Ishikawa (cell line): ENCODE data around the gene UBL7.

Experiments
- CEBPB ChIP-seq: IDR thresholded peaks from 2 replicates; pipeline ENCODE4 v1.6.1; 2012
- CREB1 ChIP-seq: IDR thresholded peaks from 2 replicates; pipeline ENCODE4 v1.6.1; 2012; ENCODE audit warnings: low read depth
- EGR1 ChIP-seq: IDR thresholded peaks from 2 replicates; pipeline ENCODE4 v1.6.1; 2012
- EP300 ChIP-seq: IDR thresholded peaks from 2 replicates; pipeline ENCODE4 v1.6.1; 2012; ENCODE audit warnings: borderline replicate concordance
- FOXM1 ChIP-seq: IDR thresholded peaks from 2 replicates; pipeline ENCODE4 v1.6.1; 2012; ENCODE audit warnings: low read depth, borderline replicate concordance
- NFIC ChIP-seq: IDR thresholded peaks from 2 replicates; pipeline ENCODE4 v1.6.1; 2012
- RAD21 ChIP-seq: IDR thresholded peaks from 2 replicates; pipeline ENCODE4 v1.6.1; 2012; ENCODE audit warnings: low read depth
- TAF1 ChIP-seq: IDR thresholded peaks from 2 replicates; pipeline ENCODE4 v1.6.1; 2012; ENCODE audit warnings: low read depth, mild to moderate bottlenecking
- TCF12 ChIP-seq: IDR thresholded peaks from 2 replicates; pipeline ENCODE4 v1.6.1; 2012; ENCODE audit warnings: low read depth
- TEAD4 ChIP-seq: IDR thresholded peaks from 2 replicates; pipeline ENCODE4 v1.6.1; 2012
- YY1 ChIP-seq: IDR thresholded peaks from 2 replicates; pipeline ENCODE4 v1.6.1; 2012; ENCODE audit warnings: low read depth
- ZBTB7A ChIP-seq: IDR thresholded peaks from 2 replicates; pipeline ENCODE4 v1.6.1; 2012; ENCODE audit warnings: low read depth
- TF ChIP-seq, protein P1 (sequence below): IDR thresholded peaks from 2 replicates; pipeline ENCODE4 v1.6.1; 2012
- TF ChIP-seq, protein P2 (sequence below): IDR thresholded peaks from 2 replicates; pipeline ENCODE4 v1.6.1; 2012; ENCODE audit warnings: low read depth, mild to moderate bottlenecking
- TF ChIP-seq, protein P3 (sequence below): IDR thresholded peaks from 2 replicates; pipeline ENCODE4 v1.6.1; 2012

UBL7 gene, protein sequence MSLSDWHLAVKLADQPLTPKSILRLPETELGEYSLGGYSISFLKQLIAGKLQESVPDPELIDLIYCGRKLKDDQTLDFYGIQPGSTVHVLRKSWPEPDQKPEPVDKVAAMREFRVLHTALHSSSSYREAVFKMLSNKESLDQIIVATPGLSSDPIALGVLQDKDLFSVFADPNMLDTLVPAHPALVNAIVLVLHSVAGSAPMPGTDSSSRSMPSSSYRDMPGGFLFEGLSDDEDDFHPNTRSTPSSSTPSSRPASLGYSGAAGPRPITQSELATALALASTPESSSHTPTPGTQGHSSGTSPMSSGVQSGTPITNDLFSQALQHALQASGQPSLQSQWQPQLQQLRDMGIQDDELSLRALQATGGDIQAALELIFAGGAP

DNA sequence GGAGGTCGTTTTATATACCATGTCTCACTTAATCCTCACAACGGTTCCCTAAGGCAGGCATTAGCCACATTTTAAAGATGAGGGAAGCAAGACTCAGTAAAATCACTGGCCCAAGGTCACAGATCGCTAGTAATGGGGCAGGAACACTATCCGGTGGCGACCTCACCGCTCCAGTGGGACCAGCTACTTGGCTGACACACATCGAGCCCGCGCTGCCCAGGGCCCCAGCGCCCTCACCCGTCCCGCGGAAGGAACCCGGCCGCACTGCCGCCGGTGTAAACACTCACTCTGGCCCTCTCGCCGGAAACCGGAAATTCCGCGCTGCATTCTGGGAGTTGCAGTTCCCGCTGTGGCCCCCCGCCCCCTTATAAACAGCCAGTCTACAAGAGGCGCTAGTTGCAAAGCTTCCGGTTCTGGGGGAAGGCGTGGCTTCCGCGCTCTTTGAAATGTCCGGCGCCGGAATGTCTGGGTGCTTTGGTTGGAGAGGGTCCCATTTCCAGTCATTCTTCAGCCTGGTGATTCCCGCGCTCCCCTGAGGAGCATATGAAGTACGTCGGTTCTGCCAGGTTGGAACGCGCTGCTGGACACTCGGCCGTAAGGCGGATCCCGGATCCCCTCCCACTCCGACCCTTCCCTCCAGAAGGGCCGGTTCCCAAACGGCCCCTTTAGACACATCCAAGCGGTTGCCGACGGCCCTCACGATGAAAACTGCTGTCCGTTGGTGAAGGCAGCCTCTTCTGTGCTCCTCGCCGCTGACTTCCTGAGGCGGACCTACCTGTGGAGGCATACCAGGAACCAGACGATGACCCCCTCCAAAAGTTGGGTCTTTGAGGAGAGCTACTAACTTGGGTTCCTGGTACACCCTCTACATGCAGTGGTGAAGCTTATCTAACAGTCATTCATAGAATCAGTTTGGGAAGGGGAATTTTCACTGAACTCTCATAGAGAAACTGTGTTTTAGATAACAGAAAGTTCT, at the start of gene UBL7:
UBL7 (minus strand) TSS at position 290 of the 976 bp plus-strand sequence. CDS start 2,293 bp downstream, outside the sequence.
- TF ChIP-seq, protein P1, sequence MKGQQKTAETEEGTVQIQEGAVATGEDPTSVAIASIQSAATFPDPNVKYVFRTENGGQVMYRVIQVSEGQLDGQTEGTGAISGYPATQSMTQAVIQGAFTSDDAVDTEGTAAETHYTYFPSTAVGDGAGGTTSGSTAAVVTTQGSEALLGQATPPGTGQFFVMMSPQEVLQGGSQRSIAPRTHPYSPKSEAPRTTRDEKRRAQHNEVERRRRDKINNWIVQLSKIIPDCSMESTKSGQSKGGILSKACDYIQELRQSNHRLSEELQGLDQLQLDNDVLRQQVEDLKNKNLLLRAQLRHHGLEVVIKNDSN, result no peak
- TF ChIP-seq CEBPB (no peak), TEAD4 (0 out of 2 replicates have a peak, but pooled peaks have one; percentile 37), FOXM1 (no peak), EP300 (no peak), RAD21 (peak; percentile 33; the same call in 1 of the 2 replicates), NFIC (peak; percentile 38; the same call in 1 of the 2 replicates), TCF12 (peak; percentile 63), ZBTB7A (no peak), CREB1 (0 out of 2 replicates have a peak, but pooled peaks have one; percentile 13), TAF1 (peak; percentile 89), YY1 (peak; percentile 73), EGR1 (no peak)
- TF ChIP-seq, protein P2, sequence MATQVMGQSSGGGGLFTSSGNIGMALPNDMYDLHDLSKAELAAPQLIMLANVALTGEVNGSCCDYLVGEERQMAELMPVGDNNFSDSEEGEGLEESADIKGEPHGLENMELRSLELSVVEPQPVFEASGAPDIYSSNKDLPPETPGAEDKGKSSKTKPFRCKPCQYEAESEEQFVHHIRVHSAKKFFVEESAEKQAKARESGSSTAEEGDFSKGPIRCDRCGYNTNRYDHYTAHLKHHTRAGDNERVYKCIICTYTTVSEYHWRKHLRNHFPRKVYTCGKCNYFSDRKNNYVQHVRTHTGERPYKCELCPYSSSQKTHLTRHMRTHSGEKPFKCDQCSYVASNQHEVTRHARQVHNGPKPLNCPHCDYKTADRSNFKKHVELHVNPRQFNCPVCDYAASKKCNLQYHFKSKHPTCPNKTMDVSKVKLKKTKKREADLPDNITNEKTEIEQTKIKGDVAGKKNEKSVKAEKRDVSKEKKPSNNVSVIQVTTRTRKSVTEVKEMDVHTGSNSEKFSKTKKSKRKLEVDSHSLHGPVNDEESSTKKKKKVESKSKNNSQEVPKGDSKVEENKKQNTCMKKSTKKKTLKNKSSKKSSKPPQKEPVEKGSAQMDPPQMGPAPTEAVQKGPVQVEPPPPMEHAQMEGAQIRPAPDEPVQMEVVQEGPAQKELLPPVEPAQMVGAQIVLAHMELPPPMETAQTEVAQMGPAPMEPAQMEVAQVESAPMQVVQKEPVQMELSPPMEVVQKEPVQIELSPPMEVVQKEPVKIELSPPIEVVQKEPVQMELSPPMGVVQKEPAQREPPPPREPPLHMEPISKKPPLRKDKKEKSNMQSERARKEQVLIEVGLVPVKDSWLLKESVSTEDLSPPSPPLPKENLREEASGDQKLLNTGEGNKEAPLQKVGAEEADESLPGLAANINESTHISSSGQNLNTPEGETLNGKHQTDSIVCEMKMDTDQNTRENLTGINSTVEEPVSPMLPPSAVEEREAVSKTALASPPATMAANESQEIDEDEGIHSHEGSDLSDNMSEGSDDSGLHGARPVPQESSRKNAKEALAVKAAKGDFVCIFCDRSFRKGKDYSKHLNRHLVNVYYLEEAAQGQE, result no peak
- TF ChIP-seq, protein P3, sequence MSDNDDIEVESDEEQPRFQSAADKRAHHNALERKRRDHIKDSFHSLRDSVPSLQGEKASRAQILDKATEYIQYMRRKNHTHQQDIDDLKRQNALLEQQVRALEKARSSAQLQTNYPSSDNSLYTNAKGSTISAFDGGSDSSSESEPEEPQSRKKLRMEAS, result peak; percentile 70; the same call in 1 of the 2 replicates

DNA sequence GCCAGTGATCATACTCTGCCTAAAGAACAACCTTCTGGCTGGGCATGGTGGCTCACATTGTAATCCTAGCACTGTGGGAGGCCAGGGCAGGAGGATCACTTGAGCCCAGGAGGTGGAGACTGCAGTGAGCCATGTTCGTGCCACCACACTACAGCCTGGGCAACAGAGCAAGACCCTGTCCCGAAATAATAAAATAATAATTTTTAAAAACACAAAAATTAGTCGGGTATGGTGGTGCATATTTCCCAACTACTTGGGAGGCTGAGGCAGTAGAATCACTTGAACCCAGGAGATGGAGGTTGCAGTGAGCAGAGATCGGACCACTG, 45.5 kb upstream of the UBL7 start:
- TF ChIP-seq YY1, result no peak
- TF ChIP-seq, protein P1, result no peak
- no peak for TF ChIP-seq FOXM1
- TF ChIP-seq TCF12, result no peak
- no peak for TF ChIP-seq CREB1
- no peak for TF ChIP-seq TAF1
- TF ChIP-seq ZBTB7A, result no peak
- TF ChIP-seq, protein P2, result no peak
- no peak for TF ChIP-seq EP300

DNA sequence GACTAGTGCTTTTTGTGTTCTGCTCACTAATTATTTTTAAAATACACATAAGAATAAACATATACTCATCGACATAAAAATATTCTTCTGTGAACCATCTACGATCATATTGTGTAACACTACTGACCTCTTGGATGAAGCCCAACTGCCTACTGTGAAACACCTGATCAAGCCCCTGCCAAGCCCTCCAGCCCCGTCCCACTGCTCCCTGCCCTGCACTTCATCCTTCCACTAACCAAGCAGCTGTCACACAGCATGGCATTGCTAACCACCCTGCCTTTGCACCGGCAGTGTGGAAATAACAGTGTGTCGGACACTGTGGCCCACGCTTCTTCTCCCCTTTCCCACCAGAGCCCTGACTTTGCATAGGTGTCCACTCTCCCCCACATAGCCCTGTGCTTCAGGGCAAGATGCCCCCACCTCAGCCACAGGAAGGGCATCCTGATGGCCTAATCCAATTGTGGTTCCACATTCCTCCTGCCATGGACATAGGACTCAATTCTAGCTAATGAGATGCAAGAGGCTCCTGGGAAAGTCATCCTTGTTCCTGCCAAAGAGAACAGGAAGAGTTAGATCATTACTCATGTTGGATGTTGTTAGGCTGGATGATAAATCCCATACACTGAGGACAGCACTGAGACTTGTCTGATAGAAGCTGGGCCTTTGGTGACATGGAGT, 45.0 kb upstream of the UBL7 start:
- TF ChIP-seq FOXM1 (no peak), TAF1 (no peak), CEBPB (no peak), TCF12 (no peak), EGR1 (no peak), YY1 (no peak), NFIC (no peak), ZBTB7A (no peak), EP300 (no peak), RAD21 (no peak), TEAD4 (no peak), CREB1 (no peak)
- TF ChIP-seq, protein P2, result no peak
- TF ChIP-seq, protein P3, result no peak
- TF ChIP-seq, protein P1, result no peak
